Measurements from ENCODE around the gene MAML2.
"Not testable (repeated sequence)": the region's sequence is repeated elsewhere in the genome, so short reads cannot be mapped to it uniquely, and the experiment has no call there.

Gene MAML2

DNA sequence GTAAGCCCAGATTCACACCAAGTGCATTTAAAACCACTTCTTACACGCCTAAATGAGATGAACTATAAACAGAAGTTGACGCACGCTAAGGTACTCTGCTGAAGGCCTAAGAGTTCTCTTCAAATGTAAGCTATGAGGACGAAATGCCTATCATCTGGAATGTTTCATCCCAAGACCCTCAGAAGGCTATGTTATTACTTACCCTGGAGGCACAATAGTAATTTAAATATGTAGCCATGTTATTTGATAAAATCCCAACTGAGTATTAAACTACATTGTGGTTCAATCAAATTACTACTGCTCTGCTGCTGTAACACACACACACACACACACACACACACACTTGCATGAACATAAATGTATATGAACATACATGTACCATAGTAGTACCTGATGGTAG, 47.6 kb downstream of the MAML2 start:
- in situ Hi-C loops (cut with MboI; ENCODE audit: low sequenced_read_pairs) = no loop called here

DNA sequence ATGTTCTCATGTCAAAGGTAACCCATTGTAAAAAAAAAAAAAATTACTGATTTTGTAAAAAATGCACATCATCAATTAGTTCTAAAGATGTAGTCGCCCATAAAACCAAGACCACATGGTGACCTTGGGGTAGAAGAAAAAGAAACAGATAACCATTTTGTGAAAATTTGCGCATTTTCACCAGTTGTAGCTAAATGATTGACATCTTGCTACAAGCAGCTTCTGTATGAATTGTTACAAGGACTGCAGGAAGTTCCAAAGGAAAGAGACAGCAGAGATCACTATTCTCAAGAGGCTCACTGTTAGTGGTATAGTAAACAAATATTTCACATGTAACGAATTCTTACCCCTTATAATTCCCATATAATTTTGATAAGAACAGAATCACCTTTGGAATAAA, 48.7 kb downstream of the MAML2 start:
- in situ Hi-C loops (cut with MboI; ENCODE audit: low sequenced_read_pairs) = no loop called here

GRCh38 chr11:96293598-96294021, 49.4 kb downstream of the MAML2 start:
- in situ Hi-C loops (cut with MboI; ENCODE audit: low sequenced_read_pairs) = no loop called here

- in situ Hi-C loops (cut with MboI; ENCODE audit: low sequenced_read_pairs) = no loop called here
Observed at GRCh38 chr11:96293109-96293508, 49.9 kb downstream of the MAML2 start.

DNA sequence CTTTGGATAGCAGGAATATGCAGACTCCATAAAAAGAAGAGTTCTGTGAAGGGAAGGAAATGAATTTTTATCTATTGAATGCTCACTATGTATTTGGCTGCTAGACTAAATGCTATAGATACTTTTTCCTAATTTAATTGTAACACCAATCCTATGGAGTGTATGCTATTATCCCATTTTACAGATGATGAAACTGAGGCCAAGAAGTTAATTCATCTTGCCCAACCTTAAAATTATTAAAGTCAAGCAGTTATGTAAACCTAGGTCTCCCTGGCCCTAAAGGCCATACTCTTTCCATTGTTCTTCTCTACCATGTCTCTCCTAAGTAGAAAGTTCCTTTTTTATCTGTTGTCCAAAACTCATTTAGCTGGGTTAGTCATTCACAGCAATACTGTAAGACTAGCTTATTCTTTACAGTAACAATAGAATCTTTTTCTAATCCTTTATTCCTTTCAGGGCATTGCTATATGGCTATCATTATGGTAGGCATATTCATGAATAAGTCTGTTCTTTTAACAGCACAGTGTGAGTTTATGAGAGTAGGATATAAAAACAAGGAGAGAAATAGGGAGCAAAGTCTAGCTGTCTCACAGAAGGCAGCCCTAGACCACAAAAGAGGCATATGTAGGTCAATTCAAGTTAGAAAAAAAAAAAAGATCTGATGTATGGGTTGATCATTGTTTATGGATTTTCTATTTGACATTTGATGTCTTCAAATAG, 50.5 kb downstream of the MAML2 start:
- in situ Hi-C loops (cut with MboI; ENCODE audit: low sequenced_read_pairs) = no loop called here

GRCh38 chr11:96290631-96291030, 52.4 kb downstream of the MAML2 start:
- in situ Hi-C loops (cut with MboI; ENCODE audit: low sequenced_read_pairs) = no loop called here

DNA sequence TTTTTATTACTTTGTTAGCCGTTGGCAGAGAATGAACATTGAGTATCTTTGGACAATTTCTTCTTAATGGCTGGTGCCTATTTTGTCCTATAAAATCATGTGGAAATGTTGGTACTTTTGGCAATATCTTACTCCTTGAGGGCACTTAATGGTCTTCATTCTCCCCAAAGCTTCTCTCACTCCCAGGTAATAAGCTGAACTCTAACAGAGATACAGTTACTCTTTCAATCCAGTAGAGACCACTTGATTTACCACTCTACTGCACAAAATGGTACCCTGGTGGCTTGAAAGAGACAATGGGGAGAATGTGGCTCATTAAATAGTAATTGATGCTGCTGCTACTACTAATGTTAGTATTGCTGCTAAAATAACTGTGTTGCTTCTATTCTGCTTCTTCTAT, 53.0 kb downstream of the MAML2 start:
- in situ Hi-C loops (cut with MboI; ENCODE audit: low sequenced_read_pairs) = no loop called here

DNA sequence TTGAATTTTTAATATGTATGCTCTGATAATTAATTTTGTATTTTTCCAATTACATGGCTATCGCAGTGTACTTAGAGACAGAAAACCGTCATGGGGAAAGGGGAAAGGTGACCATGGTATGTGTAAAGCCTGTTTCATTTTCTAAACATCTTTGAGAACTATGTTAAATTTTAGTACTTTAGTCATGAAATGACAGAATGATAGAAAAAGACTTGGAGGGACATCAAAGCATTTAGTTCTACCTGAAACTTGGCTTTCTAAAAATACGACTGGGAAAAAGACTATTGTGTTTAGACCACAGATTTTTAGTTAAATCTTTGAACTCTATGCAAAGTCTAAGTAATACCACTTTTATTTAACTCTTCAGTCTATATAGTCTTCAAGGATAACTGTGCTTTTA, 54.1 kb downstream of the MAML2 start:
- in situ Hi-C loops (cut with MboI; ENCODE audit: low sequenced_read_pairs) = no loop called here

DNA sequence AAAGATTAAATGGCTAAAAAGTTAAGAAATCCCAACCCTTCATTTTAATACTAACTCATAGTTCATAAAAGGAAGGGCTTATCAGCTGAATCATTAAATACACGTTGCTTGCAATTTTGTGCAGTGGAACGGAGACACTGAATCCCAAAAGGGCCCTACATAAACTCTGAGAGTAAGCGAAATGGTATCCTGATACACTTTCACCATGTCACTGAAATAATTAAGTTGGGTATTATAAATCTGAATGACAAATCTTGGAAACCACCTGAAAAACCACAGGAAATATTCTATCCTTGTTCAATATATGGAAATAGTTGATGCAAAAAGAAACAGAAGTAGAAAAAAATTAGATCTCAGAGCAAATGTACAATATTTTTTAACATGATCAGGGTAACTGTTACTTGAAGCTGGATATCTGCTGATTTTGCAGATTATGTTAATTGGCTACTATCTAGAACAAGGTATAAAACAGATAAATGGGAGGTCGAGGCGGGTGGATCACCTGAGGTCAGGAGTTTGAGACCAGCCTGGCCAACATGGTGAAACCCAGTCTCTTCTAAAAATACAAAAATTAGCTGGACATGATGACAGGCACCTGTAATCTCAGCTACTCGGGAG, 55.1 kb downstream of the MAML2 start:
- in situ Hi-C loops (cut with MboI; ENCODE audit: low sequenced_read_pairs) = no loop called here

DNA sequence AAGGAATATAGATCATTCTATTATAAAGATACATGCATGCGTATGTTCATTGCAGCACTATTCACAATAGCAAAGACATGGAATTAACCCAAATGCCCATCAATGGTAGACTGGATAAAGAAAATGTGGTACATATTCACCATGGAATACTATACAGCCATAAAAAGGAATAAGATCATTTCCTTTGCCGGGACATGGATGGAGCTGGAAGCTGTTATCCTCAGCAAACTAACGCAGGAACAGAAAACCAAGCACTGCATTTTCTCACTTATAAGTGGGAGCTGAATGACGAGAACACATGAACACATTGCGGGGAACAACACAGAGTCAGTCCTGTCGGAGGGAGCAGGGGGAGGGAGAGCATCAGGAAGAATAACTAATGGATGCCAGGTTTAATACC, 57.0 kb downstream of the MAML2 start:
- in situ Hi-C loops (cut with MboI; ENCODE audit: low sequenced_read_pairs) = not testable (repeated sequence)

DNA sequence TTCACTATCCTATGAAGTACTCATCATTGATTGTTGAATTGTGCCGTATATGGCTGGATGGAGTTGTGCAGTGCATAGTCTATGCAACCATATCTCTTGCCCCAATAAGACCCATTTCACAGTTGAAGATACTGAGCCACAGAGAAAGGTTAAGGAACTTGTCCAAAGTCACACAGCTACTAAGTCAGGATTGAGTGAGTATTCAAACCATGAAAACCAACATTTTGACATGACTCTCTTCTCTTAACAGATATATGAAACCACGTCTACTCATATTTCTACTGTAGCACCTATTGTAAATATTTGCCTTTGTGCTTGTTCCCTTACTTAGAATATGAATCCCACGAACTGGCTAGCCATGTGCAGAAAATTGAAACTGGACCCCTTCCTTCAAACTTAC, 58.1 kb downstream of the MAML2 start:
- in situ Hi-C loops (cut with MboI; ENCODE audit: low sequenced_read_pairs) = no loop called here

DNA sequence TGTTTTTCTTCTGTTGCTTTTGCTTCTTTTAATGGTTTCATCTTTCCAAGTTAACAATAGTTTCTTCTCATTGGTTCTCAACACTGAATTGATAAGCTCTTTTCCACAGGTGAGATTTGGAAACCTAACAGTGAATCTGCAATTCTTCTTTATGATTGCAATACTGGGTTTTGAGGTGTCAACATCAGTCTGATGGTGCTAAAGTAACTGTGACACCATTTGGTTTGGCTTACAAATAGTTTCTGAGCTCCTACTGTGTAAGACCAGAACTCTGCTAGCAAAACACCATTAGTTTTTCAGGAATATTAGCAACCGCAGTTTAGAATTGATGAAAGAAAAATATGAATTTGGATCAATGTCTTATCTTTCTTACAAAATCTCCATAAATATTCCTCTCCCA, 58.6 kb downstream of the MAML2 start:
- in situ Hi-C loops (cut with MboI; ENCODE audit: low sequenced_read_pairs) = no loop called here

DNA sequence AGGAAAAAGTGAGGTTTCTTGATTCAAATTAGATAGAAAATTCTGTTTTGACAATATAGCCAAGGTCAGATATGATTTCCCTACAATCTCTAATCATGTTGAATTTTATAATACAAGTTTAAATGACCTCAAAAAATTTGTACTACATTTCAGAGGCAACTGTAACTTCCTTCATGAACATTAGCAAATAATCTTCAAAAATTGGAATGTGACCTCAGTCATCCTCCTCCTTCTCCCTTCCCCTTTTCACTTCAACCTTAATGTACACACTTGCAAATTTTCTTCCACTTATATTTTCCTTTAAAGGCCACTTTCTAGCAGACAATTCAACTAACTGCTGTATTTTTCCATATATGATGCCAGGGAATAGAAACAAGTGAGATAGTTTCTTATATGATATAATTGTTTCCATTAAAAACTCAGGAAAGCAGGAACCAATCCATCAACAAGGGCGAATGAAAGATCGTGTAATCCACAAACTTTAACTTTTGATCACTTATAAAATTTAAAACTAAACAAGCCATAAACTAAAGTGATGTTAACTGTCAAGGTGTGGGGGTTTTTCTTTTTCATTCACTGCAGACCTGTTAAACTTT, 60.3 kb downstream of the MAML2 start:
- in situ Hi-C loops (cut with MboI; ENCODE audit: low sequenced_read_pairs) = no loop called here

DNA sequence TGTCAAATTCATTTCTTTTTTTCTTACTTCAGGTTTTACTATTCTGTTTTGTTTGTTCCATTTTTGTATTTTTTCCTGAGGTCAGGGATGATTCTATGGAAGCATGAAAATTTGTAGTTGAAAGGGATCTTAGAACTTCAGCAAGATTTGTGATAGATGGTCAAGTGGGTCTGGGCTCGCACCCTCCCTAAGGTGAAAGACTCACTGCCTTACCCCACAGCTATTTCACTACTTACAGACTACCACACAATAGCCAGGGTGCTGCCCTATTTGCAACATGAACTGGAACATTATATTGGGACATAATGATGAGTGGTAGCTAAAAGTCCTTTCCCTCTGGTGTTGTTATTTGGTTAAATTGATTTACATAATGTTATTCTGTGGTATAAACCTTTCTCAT, 62.6 kb downstream of the MAML2 start:
- in situ Hi-C loops (cut with MboI; ENCODE audit: low sequenced_read_pairs) = no loop called here

DNA sequence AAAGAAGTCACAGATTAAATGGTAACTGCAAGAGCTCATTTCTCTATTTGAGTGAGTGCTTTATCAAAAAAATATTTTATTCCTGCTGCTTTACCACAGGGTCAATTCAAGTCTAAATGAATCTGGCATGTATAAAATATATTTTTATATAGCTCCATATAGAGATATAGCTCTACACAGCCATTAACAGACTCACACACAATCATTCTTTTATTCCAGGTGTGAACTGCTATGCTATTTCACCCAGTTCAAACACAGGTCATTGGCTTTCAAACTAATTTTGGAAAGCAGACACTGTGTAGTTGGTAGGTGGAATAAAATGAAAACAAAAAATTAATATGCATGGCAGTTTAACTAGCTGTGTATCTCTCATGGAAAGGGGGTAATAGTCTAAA, 63.1 kb downstream of the MAML2 start:
- in situ Hi-C loops (cut with MboI; ENCODE audit: low sequenced_read_pairs) = no loop called here

DNA sequence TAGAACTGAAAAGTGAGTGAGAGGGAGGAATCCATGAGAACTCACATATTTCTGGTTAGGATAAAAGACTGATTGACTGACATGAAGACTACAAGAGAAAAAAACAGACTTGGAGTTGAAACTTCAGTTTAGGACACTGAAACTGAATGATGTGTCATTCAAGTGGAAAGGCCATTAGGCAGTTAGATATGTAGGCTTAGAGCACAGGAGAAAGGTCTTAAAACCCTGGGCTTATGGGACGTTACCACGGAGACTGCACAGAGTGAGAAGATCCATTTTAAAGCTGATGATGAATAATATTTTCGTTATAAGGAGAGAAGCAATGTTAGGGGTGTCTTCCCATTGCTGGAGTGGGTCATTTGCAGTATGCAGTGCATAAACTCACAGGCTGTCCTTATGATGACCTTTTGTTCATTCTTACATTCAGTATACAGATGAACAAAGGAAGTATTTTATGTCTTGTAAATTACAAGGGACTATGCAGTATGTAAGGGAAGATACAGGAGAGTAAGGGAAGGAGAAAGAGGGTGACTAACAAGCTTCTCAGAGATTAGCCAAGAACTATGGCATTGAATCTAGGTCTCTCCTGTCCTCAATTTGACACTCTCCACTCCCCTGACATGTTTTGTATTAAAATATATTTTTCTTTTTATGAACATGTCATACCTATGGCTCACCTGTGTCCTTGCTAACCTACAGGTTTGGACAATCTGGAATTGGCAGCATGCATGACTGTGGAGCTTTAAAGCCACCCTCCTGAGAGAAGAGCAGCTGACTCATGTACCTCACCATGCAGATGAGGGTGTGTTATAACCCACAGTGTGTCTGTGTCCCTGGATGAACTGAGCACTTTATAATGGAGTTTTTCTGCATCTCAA, 63.7 kb downstream of the MAML2 start:
- in situ Hi-C loops (cut with MboI; ENCODE audit: low sequenced_read_pairs) = no loop called here

- in situ Hi-C loops (cut with MboI; ENCODE audit: low sequenced_read_pairs) = no loop called here
Observed at GRCh38 chr11:96278039-96278897, 64.7 kb downstream of the MAML2 start.

GRCh38 chr11:96277696-96278038, 65.3 kb downstream of the MAML2 start:
- in situ Hi-C loops (cut with MboI; ENCODE audit: low sequenced_read_pairs) = no loop called here

GRCh38 chr11:96276836-96277235, 66.2 kb downstream of the MAML2 start:
- in situ Hi-C loops (cut with MboI; ENCODE audit: low sequenced_read_pairs) = no loop called here

DNA sequence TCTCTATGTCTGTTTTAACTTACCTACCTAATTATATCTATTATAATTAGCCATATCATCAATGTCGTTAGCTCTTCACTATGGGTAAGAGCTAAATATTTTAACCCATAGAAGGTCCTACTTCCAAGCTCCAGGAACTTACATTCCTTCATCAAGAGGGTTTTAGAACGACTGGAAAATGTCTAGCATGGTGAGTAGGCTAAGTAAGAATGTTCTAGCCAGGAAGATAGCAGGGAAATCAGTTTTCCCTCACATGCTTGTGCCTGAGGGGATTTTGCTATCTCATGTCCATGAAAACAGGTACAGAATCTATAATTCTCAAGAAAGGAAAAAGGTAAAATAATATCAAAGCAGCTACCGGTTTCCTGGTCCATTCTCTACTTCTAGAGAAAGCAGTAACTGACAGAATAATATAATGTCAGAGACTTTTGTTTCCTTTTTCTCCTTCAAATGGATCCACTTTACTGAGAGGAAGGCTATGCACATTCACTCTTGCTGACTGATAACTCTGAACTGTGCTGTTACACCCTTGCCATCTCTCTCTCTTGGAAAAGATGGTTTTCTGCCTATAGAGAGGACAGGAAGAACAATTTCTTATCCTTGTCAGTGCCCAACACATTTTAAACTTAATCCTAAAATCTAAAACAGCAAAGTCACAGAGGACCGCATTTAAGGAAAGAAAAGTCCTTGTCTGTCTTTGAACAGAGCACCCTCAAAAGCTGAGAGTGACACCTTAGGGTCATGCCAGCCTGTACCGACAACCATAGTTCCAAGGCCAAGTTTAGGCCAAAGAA, 67.0 kb downstream of the MAML2 start:
- in situ Hi-C loops (cut with MboI; ENCODE audit: low sequenced_read_pairs) = no loop called here
